Measurements from ENCODE around the gene P2RX7. TPM values are rescaled to one million over a fixed set of nuclear protein-coding genes. Genes with fewer than 3 reads are reported as not detected.
"Not testable (repeated sequence)": the region's sequence is repeated elsewhere in the genome, so short reads cannot be mapped to it uniquely, and the experiment has no call there.

The P2RX7 gene
- polyA plus RNA-seq, 6 donors from 2014 or later = 0.10 to 3.2 (median 1.4) TPM

GRCh38 chr12:121214855-121215745 is 82.4 kb downstream of the P2RX7 start:
- Mint-ChIP-seq H3K27ac (peak overlapping the region in 1 of 6 donors; percentile 86), H3K27me3 (no peaks in the 10 kb centered on the region), H3K4me1 (peaks cover 11 to 16% (median 15%) of the 10 kb centered on the region in 3 donors), H3K9me3 (no peaks in the 10 kb centered on the region), H3K4me3 (no peak overlapping the region), H3K36me3 (peaks cover 7 to 8% of the 10 kb centered on the region in 2 donors)
- DNase-seq (no peak), ATAC-seq (ENCODE audit: low read depth in 2 of 2) (no peak)

DNA sequence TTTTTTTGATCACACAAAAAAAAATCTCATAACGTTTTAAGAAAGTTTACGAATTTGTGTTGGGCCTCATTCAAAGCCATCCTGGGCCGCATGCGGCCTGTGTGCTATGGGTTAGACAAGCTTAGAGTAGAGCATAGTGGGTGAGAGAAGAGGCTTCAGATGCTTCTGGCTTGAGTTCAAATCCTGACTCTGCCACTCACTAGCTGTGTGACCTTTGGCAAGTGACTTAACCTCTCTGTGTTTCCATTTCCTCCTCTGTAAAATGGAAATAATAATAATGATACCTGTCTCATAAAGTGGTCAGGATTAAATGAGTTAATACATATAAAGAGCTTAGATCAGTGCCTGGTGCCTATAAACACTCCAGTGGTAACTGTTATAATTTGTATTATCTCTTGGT is 83.4 kb downstream of the P2RX7 start:
- Mint-ChIP-seq H3K4me1 (peaks cover 7 to 9% (median 7%) of the 10 kb centered on the region in 3 donors), H3K9me3 (no peaks in the 10 kb centered on the region), H3K27me3 (no peaks in the 10 kb centered on the region), H3K4me3 (no peak overlapping the region), H3K27ac (no peak overlapping the region), H3K36me3 (peaks cover 7 to 8% of the 10 kb centered on the region in 2 donors)
- ATAC-seq (ENCODE audit: low read depth in 2 of 2) (no peak), DNase-seq (no peak)

DNA sequence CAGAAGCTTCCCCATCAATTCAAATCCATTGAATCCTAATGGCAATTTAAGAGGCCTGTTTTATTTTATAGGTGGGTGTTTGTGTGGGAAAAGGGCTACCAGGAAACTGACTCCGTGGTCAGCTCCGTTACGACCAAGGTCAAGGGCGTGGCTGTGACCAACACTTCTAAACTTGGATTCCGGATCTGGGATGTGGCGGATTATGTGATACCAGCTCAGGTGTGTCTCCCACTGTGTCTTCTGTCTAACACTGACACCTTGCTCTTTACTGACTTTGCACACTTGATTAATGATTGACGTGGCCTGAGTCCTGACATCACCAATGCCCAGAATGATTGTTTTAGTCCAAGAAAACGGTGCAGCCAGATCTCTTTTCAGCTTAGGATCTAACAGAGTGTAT is 84.4 kb downstream of the P2RX7 start:
- Mint-ChIP-seq H3K27me3 (no peaks in the 10 kb centered on the region), H3K4me1 (peaks cover 4 to 7% (median 6%) of the 10 kb centered on the region in 3 donors), H3K36me3 (peaks cover 7 to 8% of the 10 kb centered on the region in 2 donors), H3K27ac (peak overlapping the region in 1 of 6 donors; percentile 8), H3K9me3 (no peaks in the 10 kb centered on the region), H3K4me3 (no peak overlapping the region)
- DNase-seq = no peak
- ATAC-seq (ENCODE audit: low read depth in 2 of 2) = no peak

DNA sequence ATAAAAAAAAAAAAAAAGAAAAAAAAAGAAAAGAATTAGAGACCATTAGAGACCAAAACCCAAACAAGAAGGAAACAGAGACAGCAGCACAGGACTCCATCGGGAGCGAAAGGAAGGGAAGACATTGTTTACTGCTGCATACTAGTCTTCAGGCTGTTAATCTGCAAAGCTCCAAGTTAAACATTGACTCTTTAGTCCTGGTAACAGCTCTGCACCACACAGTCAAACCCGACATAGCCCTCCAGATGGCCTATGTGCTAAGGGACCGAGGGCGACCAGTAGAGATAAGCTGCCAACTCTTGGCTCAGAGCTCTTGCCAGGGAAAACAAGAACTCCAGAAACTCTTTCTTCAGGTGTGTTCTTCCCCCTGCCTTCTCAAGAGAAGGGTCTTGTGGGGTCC is 85.1 kb downstream of the P2RX7 start:
- DNase-seq (no peak), ATAC-seq (ENCODE audit: low read depth in 2 of 2) (no peak)
- no peak overlapping the region for H3K4me3 Mint-ChIP-seq
- H3K36me3 Mint-ChIP-seq = peaks cover 7 to 8% of the 10 kb centered on the region in 2 donors
- H3K4me1 Mint-ChIP-seq = peaks cover 7 to 11% (median 11%) of the 10 kb centered on the region in 3 donors
- H3K9me3 Mint-ChIP-seq = no peaks in the 10 kb centered on the region
- peak overlapping the region in 1 of 6 donors; percentile 78 for H3K27ac Mint-ChIP-seq
- H3K27me3 Mint-ChIP-seq = no peaks in the 10 kb centered on the region

DNA sequence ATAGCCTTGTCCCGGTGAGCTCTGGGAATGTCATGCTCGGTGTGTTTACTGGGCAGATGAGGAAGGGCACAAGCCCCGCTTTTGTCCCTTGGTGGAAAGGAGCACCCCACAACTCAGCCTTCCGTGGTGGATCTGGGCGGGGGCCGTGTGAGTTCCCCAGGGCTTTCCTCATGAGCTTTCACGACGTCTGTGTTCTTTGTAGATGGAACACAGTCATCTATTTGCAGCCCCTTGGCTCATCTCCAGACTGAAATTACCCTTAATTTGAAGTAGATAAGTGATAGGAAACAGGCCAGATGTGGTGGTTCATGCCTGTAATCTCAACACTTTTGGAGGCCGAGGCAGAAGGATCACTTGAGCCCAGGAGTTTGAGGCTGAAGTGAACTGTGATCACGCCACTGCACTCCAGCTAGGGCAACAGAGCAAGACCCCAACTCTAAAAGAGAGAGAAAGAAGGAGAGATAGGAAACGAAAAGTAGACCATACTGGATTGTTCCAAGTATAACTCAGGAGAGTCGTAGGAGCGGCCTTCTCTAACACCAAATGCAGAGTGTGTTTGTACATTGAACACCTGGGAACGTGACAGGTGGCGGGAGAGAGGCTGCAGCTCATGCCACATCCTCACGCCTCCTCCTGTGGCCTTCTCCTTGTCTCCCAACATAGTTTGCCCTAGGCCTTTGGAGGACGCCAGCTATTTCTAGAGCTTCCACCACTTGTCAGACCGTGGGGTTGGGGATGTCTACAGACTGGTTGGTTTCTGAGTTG is 86.1 kb downstream of the P2RX7 start:
- H3K27ac Mint-ChIP-seq = no peak overlapping the region
- no peaks in the 10 kb centered on the region for H3K27me3 Mint-ChIP-seq

GRCh38 chr12:121219353-121219986 is 86.8 kb downstream of the P2RX7 start:
- H3K4me3 Mint-ChIP-seq = no peak overlapping the region
- H3K4me1 Mint-ChIP-seq = peaks cover 7 to 24% (median 23%) of the 10 kb centered on the region in 3 donors
- ATAC-seq (ENCODE audit: low read depth in 2 of 2) = no peak
- peak overlapping the region in 1 of 6 donors; percentile 27 for H3K27ac Mint-ChIP-seq
- H3K36me3 Mint-ChIP-seq = peaks cover 7 to 8% of the 10 kb centered on the region in 2 donors
- H3K9me3 Mint-ChIP-seq = no peaks in the 10 kb centered on the region
- no peak for DNase-seq
- no peaks in the 10 kb centered on the region for H3K27me3 Mint-ChIP-seq

More for the DNA sequence above, 86.1 kb downstream of the P2RX7 start:
- no peaks in the 10 kb centered on the region for H3K9me3 Mint-ChIP-seq
- peaks cover 7 to 8% of the 10 kb centered on the region in 2 donors for H3K36me3 Mint-ChIP-seq
- no peak for DNase-seq
- no peak overlapping the region for H3K4me3 Mint-ChIP-seq
- ATAC-seq (ENCODE audit: low read depth in 2 of 2) = no peak
- peaks cover 10 to 21% (median 21%) of the 10 kb centered on the region in 3 donors for H3K4me1 Mint-ChIP-seq

DNA sequence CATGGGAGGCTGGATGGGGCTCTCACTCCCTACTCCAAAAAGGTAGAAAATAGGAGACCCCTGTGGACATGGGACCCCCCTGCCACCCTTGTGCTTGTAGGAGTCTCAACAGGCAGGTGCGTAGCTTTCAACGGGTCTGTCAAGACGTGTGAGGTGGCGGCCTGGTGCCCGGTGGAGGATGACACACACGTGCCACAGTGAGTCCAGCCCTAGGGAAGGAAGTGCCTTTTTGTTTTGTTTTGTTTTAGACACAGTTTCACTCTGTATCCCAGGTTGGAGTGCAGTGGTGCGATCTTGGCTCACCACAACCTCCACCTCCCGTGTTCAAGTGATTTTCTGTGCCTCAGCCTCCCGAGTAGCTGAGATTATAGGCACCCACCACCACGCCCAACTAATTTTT is 90.2 kb downstream of the P2RX7 start:
- H3K27me3 Mint-ChIP-seq = no peaks in the 10 kb centered on the region
- H3K9me3 Mint-ChIP-seq = no peaks in the 10 kb centered on the region
- ATAC-seq (ENCODE audit: low read depth in 2 of 2) = peak; percentile 87 to 92
- H3K36me3 Mint-ChIP-seq = peaks cover 0 to 8% of the 10 kb centered on the region in 2 donors
- peak overlapping the region in 6 of 8 donors; percentile 20 to 84 (median 54) for H3K4me3 Mint-ChIP-seq
- peaks cover 3 to 26% (median 19%) of the 10 kb centered on the region in 3 donors for H3K4me1 Mint-ChIP-seq
- peak overlapping the region in 5 of 6 donors; percentile 59 to 93 (median 91) for H3K27ac Mint-ChIP-seq
- DNase-seq = peak; percentile 50

DNA sequence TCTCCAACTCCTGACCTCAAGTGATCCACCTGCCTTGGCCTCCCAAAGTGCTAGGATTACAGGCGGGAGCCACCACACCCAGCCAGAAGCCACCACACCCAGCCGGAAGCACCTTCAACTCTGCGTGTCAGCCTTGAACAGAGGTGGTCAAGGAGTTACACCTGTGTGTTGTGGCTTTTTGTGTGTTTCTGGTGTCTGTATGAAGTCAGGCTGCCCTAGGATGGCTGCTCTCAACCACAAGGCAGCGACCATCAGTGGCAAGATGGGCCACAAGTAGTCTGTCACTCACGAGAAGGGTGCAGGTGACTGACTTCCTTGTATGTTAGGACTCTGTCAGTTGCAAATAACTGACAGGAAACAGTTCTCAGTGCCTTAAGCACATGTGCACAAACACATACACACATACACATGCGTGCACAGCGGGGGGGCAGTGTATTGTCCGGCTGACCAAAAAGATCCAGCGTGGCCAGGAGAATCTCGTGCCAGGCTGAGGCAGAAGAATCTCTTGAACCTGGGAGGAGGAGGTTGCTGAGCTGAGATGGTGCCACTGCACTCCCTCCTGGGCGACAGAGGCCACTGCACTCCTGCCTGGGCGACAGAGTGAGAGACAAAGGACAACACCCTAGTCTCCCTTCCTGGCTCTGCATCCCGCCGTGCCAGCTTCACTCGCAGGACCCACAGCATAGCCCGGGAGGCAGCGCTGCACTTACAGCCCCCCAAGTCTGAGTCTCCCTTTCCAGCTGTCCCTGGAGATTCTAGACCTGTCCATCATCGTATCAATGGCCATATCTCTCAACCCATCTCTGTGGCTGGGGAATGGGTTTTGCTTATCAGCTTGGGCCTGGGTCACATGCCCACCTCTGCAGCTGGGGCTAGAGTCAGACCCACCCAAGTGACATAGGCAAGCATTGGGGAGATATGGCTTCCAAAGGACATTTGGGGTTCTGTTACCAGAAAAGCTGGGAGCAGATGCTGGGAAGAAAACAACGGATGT is 90.9 kb downstream of the P2RX7 start:
- ATAC-seq (ENCODE audit: low read depth in 2 of 2) (peak; percentile 44 to 50), DNase-seq (no peak)
- Mint-ChIP-seq H3K27ac (peak overlapping the region in 4 of 6 donors; percentile 59 to 91 (median 74)), H3K36me3 (peaks cover 0 to 8% of the 10 kb centered on the region in 2 donors), H3K27me3 (no peaks in the 10 kb centered on the region), H3K9me3 (no peaks in the 10 kb centered on the region), H3K4me1 (peaks cover 3 to 26% (median 19%) of the 10 kb centered on the region in 3 donors), H3K4me3 (peak overlapping the region in 6 of 8 donors; percentile 18 to 84 (median 54))

GRCh38 chr12:121224591-121224990 is 91.9 kb downstream of the P2RX7 start:
- Mint-ChIP-seq H3K27ac (peak overlapping the region in 4 of 6 donors; percentile 5 to 86 (median 50)), H3K36me3 (no peaks in the 10 kb centered on the region), H3K9me3 (no peaks in the 10 kb centered on the region), H3K27me3 (no peaks in the 10 kb centered on the region), H3K4me1 (peaks cover 3 to 26% (median 19%) of the 10 kb centered on the region in 3 donors), H3K4me3 (peak overlapping the region in 1 of 8 donors; percentile 61)
- ATAC-seq (ENCODE audit: low read depth in 2 of 2) (no peak), DNase-seq (no peak)

DNA sequence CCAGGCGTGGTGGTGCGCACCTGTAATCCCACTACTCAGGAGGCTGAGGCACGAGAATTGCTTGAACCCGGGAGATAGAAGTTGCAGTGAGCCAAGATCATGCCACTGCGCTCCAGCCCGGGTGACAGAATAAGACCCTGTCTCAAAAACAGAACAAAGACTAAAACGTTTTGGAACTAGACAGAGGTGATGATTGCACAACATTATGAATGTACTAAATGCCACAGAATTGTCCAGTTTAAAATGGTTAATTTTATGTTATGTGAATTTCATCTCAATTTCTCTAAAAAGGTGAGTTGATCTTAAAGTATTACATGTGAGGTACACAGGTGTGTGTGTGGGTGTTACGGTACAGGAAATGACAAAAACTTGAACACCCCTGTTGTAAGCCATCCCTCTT is 93.7 kb downstream of the P2RX7 start:
- Mint-ChIP-seq H3K9me3 (no peaks in the 10 kb centered on the region), H3K4me3 (no peak overlapping the region), H3K36me3 (no peaks in the 10 kb centered on the region), H3K27ac (no peak overlapping the region), H3K27me3 (no peaks in the 10 kb centered on the region), H3K4me1 (peaks cover 3 to 26% (median 25%) of the 10 kb centered on the region in 3 donors)
- ATAC-seq (ENCODE audit: low read depth in 2 of 2) (no peak), DNase-seq (no peak)

DNA sequence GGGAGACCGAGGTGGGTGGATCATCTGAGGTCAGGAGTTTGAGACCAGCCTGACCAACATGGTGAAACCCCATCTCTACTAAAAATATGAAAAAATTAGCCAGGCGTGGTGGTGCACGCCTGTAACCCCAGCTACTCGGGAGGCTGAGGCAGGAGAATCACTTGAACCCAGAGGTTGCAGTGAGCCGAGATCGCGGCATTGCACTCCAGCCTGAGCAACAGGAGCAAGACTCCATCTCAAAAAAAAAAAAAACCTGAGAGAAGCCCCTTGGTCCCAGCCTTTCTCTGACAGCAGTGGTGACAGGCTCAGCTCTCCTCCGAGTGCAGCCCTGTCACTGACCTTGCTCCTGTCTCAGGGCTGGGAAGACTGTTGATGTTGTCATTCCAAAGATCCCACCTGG is 94.2 kb downstream of the P2RX7 start:
- DNase-seq; ATAC-seq (ENCODE audit: low read depth in 2 of 2); H3K36me3 Mint-ChIP-seq; H3K27ac Mint-ChIP-seq; H3K27me3 Mint-ChIP-seq; H3K9me3 Mint-ChIP-seq; H3K4me3 Mint-ChIP-seq: not testable (repeated sequence)
- peaks cover 3 to 26% (median 25%) of the 10 kb centered on the region in 3 donors for H3K4me1 Mint-ChIP-seq

DNA sequence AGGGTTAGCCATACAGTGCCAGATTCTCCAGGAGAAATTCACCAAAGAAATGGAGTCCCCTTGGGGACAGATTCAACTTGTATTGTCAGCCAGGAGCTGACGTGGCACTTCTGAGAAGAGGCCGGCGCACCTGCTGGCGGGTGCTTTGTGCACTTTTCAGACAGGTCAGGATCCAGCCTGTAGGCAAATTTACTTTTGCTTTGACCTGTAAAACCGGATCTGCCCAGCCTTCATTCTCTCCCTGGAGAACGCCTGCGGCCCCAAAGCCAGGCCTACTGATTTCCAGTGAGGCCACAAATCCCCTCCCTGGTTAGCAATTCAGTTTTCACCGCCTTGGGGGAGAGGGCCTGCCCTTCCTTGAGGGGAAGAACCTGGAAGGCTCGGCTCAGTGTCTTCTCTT is 94.6 kb downstream of the P2RX7 start:
- Mint-ChIP-seq H3K4me3 (no peak overlapping the region), H3K4me1 (peaks cover 3 to 26% (median 25%) of the 10 kb centered on the region in 3 donors)

More for the DNA sequence above, 94.6 kb downstream of the P2RX7 start:
- no peak for ATAC-seq (ENCODE audit: low read depth in 2 of 2)
- H3K27ac Mint-ChIP-seq = peak overlapping the region in 2 of 6 donors; percentile 52 to 75
- H3K36me3 Mint-ChIP-seq = no peaks in the 10 kb centered on the region
- H3K9me3 Mint-ChIP-seq = no peaks in the 10 kb centered on the region
- H3K27me3 Mint-ChIP-seq = no peaks in the 10 kb centered on the region
- no peak for DNase-seq
